ENCODE measurements around the gene RHBDF1. TPM values are rescaled to one million over a fixed set of nuclear protein-coding genes. Genes with fewer than 3 reads are reported as not detected.

Gene RHBDF1
- total and polyA plus RNA-seq, 12 donors: 18.5 to 89.8 (median 24.7) TPM

DNA sequence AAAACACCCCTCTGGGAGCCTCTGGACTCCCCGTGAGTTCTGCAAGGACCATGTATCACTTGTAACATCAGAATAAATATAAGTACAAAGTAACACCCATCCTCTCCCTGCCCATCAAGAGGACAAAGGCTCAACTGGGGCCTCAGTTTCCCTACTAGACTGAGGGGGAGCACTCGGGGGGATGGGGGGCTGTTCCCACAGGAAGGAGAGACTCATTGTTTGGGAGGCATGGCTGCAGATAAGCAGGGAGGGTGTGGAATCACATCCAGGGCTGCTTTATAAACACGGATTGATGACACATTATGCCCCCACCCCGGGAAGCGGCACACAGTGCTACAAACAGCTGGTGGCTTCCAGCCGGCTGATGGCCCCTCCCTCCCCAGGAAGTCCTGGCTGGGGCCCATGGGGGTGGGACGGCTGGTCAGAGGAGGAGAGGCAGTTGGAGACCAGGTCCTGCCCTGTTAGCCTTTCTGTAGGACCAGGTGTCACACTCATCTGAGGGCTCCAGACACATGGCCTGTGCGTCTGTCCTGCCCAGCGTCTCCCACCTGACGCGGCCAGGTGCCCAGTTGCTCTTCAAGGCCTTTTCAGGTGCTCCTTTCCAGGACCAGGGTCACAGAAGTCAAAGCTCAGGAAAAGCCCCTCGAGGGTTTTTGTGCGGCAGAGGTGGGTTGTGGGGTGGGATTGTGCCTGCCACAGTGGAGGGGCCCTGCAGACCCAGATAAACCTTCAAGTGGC is 4.3 kb upstream of the RHBDF1 start:
- peaks cover 0 to 22% (median 0%) of the 10 kb centered on the region in 7 donors for H3K27me3 ChIP-seq
- WGBS, 2 donors: 29 to 38% methylated on average over 13 of the region's 13 CpGs
- H3K27ac ChIP-seq: peak overlapping the region; percentile 94 to 99 (median 97)
- no peaks in the 10 kb centered on the region for H3K9me3 ChIP-seq
- DNase-seq: peak; percentile 78 to 87
- peaks cover 0 to 23% (median 7%) of the 10 kb centered on the region in 9 donors for H3K36me3 ChIP-seq
- intact Hi-C loops (cut with DNase I): no loop called here
- TF ChIP-seq, protein P1, sequence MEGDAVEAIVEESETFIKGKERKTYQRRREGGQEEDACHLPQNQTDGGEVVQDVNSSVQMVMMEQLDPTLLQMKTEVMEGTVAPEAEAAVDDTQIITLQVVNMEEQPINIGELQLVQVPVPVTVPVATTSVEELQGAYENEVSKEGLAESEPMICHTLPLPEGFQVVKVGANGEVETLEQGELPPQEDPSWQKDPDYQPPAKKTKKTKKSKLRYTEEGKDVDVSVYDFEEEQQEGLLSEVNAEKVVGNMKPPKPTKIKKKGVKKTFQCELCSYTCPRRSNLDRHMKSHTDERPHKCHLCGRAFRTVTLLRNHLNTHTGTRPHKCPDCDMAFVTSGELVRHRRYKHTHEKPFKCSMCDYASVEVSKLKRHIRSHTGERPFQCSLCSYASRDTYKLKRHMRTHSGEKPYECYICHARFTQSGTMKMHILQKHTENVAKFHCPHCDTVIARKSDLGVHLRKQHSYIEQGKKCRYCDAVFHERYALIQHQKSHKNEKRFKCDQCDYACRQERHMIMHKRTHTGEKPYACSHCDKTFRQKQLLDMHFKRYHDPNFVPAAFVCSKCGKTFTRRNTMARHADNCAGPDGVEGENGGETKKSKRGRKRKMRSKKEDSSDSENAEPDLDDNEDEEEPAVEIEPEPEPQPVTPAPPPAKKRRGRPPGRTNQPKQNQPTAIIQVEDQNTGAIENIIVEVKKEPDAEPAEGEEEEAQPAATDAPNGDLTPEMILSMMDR (IDR thresholded peaks at IDR 0.05): no peak
- ATAC-seq: peak; percentile 31 to 74 (median 56)
- H3K4me1 ChIP-seq: peaks cover 38 to 73% (median 67%) of the 10 kb centered on the region in 9 donors
- H3K4me3 ChIP-seq: peak overlapping the region in 9 of 10 donors; percentile 69 to 98 (median 83)

DNA sequence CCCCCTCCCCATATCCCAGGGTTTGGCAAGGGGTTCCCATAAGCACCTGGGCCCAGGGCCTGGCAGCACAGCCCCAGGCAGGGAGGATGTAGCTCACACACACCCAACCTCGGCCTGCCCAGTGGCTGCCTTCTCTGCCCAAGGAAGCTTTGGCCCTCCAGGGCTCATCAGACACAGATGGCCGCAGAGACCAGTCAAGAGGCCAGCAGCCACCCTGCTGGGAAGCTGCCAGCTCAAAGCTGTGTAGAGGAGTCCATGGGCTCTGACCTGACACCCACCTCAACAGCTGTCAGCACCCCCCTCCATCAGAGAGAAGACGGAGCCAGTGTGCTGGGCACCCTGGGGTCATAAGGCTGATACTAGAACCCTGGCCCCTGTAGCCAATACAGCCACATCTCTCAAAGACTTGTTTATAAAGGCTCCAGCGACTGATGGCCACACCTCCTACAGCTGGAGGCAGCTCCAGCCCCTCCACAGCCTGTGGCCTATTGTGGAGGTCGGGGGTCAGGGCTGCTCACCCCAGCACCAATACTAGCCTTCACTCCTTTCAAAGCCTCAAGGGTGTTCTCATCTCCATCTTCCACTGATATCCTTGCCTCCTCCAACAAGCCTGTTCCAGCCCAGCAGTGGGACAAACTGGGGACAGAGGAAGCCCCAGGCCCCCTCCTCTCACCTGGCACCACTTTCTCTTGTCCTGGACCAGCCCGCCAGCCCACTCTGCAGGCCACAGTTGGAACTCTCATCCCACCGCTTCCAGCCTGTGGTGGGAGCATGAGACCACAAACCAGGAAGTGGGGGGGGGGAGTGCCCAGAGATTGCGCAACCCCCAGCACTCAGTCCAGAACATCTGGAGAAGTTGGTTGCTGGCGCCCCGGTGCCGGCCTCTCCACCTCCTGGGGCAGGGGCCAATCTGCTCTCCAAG is 3.4 kb upstream of the RHBDF1 start:
- Histone ChIP-seq H3K27me3 (peaks cover 0 to 31% (median 0%) of the 10 kb centered on the region in 7 donors), H3K27ac (peak overlapping the region; percentile 94 to 99 (median 97)), H3K36me3 (peaks cover 0 to 18% (median 7%) of the 10 kb centered on the region in 9 donors), H3K4me1 (peaks cover 43 to 81% (median 76%) of the 10 kb centered on the region in 9 donors), H3K4me3 (peak overlapping the region in 3 of 10 donors; percentile 69 to 80 (median 78)), H3K9me3 (no peaks in the 10 kb centered on the region)
- intact Hi-C loops (cut with DNase I): no loop called here
- DNase-seq: peak; percentile 80 to 84
- ATAC-seq: peak; percentile 8 to 42 (median 30)
- 28 to 45% methylated on average over 11 of the region's 11 CpGs for WGBS, 2 donors
- TF ChIP-seq, protein P1 (IDR thresholded peaks at IDR 0.05): peak in 7 of 9 donors; percentile 13 to 44 (median 24)

- Histone ChIP-seq H3K27ac (peak overlapping the region; percentile 94 to 99 (median 97)), H3K4me1 (peaks cover 48 to 90% (median 86%) of the 10 kb centered on the region in 9 donors), H3K27me3 (peaks cover 0 to 39% (median 0%) of the 10 kb centered on the region in 7 donors), H3K36me3 (peaks cover 0 to 8% (median 4%) of the 10 kb centered on the region in 9 donors), H3K9me3 (no peaks in the 10 kb centered on the region), H3K4me3 (peak overlapping the region in 1 of 10 donors; percentile 69)
- 85 to 86% methylated on average over 16 of the region's 16 CpGs for WGBS, 2 donors
- intact Hi-C loops (cut with DNase I): no loop called here
- no peak for ATAC-seq
- no peak for DNase-seq
- TF ChIP-seq, protein P1 (IDR thresholded peaks at IDR 0.05): no peak
Observed at GRCh38 chr16:74747-75334, 2.4 kb upstream of the RHBDF1 start.
